Measurements from ENCODE around the gene C1QL4.

DNA sequence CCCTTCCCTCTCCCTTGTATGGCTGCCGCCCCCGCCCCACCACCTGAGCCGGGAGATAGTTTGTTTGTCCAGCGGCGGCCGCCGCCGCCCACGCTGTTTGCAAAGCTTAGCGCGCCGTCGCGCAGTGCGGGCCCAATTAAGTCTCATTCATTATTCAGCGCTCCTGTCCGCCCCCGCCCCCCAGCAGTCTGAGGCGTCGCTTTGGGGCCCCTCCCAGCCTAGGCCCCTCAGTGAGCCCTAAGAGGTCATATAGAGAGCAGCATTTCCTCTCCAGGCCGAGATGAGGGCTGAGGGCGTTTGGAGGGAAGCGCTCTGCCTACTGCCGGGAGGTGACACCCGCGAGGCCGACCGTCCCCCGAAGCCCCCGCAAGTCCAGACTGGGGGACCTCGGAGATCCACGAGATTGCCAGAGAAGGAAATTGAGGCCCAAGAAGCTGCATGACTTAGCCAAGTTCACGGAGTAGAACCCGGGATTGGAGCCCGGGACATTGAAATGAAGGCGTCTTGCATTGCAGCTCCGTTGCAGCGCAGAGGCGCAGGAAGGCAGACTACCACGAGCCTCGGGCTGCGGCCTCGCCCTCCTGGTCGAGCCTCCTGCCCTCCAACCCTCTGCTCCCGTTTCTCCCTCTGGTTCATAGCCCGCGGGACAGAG is 9.8 kb upstream of the C1QL4 start, which contains the start of gene DNAJC22:
- TF ChIP-seq, protein P1, sequence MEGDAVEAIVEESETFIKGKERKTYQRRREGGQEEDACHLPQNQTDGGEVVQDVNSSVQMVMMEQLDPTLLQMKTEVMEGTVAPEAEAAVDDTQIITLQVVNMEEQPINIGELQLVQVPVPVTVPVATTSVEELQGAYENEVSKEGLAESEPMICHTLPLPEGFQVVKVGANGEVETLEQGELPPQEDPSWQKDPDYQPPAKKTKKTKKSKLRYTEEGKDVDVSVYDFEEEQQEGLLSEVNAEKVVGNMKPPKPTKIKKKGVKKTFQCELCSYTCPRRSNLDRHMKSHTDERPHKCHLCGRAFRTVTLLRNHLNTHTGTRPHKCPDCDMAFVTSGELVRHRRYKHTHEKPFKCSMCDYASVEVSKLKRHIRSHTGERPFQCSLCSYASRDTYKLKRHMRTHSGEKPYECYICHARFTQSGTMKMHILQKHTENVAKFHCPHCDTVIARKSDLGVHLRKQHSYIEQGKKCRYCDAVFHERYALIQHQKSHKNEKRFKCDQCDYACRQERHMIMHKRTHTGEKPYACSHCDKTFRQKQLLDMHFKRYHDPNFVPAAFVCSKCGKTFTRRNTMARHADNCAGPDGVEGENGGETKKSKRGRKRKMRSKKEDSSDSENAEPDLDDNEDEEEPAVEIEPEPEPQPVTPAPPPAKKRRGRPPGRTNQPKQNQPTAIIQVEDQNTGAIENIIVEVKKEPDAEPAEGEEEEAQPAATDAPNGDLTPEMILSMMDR (IDR thresholded peaks at IDR 0.05; ENCODE audit: insufficient read depth, low read length): no peak
- TF ChIP-seq POLR2AphosphoS5 (IDR thresholded peaks at IDR 0.05; ENCODE audit: low read depth): no peak
